SK-N-SH (cell line): ENCODE data around the gene GLRX5.

Source experiments
- EZH2phosphoT487 ChIP-seq: fragments of 200-600 bp; sonication (generic); IDR thresholded peaks from 2 replicates; pipeline ENCODE4 v1.6.1; 2017; ENCODE audit warnings: low read depth, mixed run types, mild to moderate bottlenecking, antibody characterized with exemption, moderate library complexity, borderline replicate concordance
- MXI1 ChIP-seq: IDR thresholded peaks from 2 replicates; pipeline ENCODE4 v1.6.1; 2012; ENCODE audit warnings: mild to moderate bottlenecking, low read depth, low read length, improper control_type of control experiment
- NRF1 ChIP-seq: IDR thresholded peaks from 2 replicates; pipeline ENCODE4 v1.6.1; 2012; ENCODE audit warnings: low read depth, mild to moderate bottlenecking, low read length
- RCOR1 ChIP-seq: fragments of 150-350 bp; IDR thresholded peaks from 2 replicates; pipeline ENCODE4 v1.6.1; 2017; ENCODE audit warnings: antibody characterized with exemption, low read length
- TF ChIP-seq, protein P1 (sequence below): fragments of 200-600 bp; sonication (generic); IDR thresholded peaks from 2 replicates; pipeline ENCODE4 v1.6.1; 2017; ENCODE audit warnings: antibody characterized with exemption, mild to moderate bottlenecking, moderate library complexity

DNA sequence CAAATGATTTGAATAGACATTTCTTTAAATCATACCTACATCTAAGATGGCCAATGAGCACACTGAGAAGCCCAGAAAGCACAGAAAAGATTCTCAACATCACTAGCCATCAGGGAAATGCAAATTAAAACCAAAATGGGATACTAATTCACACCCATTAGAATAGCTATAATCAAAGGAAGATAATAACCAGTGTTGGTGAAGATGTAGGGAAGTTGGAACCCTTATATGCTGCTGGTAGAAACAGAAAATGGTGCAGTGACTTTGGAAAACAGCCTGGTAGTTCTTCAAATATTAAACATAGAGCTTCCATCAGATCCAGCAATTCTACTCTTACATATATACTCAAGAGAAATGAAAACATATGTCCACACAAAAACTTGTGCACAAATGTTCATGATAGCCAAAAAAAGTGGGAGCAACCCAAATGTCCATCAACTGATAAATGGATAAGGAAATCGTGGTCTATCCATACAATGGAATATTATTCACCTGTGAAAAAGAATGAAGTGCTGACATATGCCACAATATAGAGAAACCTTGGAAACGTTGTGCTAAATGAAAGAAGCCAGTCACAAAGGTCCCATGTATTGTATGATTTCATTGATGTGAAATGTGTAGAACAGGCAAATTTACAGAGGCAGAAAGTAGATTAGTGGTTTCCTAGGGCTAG lies 42.8 kb upstream of the GLRX5 start:
- TF ChIP-seq, protein P1, sequence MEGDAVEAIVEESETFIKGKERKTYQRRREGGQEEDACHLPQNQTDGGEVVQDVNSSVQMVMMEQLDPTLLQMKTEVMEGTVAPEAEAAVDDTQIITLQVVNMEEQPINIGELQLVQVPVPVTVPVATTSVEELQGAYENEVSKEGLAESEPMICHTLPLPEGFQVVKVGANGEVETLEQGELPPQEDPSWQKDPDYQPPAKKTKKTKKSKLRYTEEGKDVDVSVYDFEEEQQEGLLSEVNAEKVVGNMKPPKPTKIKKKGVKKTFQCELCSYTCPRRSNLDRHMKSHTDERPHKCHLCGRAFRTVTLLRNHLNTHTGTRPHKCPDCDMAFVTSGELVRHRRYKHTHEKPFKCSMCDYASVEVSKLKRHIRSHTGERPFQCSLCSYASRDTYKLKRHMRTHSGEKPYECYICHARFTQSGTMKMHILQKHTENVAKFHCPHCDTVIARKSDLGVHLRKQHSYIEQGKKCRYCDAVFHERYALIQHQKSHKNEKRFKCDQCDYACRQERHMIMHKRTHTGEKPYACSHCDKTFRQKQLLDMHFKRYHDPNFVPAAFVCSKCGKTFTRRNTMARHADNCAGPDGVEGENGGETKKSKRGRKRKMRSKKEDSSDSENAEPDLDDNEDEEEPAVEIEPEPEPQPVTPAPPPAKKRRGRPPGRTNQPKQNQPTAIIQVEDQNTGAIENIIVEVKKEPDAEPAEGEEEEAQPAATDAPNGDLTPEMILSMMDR = no peak
- no peak for TF ChIP-seq RCOR1
- TF ChIP-seq MXI1 = no peak
- no peak for TF ChIP-seq EZH2phosphoT487
- TF ChIP-seq NRF1 = no peak
